IPS-NIHi11 (cell line): Measurements from ENCODE around the gene PLA2G5.
A peak's percentile ranks its signal among the peaks of the same experiment; 100 is the strongest.

ENCODE experiments used
- DNase-seq: peaks from one replicate; pipeline ENCODE4 v3.0.0; 2012; ENCODE audit warnings: mixed read lengths, low spot score

The PLA2G5 gene

GRCh38 chr1:20068722-20069121 is 1.3 kb upstream of the PLA2G5 start:
- no peak for DNase-seq

- DNase-seq: no peak
These were observed 363 bp downstream of the PLA2G5 start for GRCh38 chr1:20070357-20070756.

- DNase-seq: no peak
These were observed 1.4 kb downstream of the PLA2G5 start for GRCh38 chr1:20071416-20071815.

GRCh38 chr1:20072771-20073170 is 2.8 kb downstream of the PLA2G5 start:
- DNase-seq: no peak

GRCh38 chr1:20073256-20073655 is 3.3 kb downstream of the PLA2G5 start:
- DNase-seq: no peak

- DNase-seq: no peak
These were observed 4.2 kb downstream of the PLA2G5 start for GRCh38 chr1:20074055-20074724.

GRCh38 chr1:20074725-20075171 is 4.8 kb downstream of the PLA2G5 start:
- DNase-seq: no peak

- DNase-seq: no peak
These were observed 5.4 kb downstream of the PLA2G5 start for GRCh38 chr1:20075345-20075744.

- DNase-seq: no peak
These were observed 6.2 kb downstream of the PLA2G5 start for GRCh38 chr1:20076223-20076622.

- no peak for DNase-seq
These were observed 6.9 kb downstream of the PLA2G5 start for GRCh38 chr1:20076710-20077461.

GRCh38 chr1:20078171-20078651 is 8.2 kb downstream of the PLA2G5 start:
- DNase-seq: no peak

- DNase-seq: no peak
These were observed 8.7 kb downstream of the PLA2G5 start for GRCh38 chr1:20078711-20079110.

- DNase-seq: no peak
These were observed 9.8 kb downstream of the PLA2G5 start for GRCh38 chr1:20079661-20080305.

- DNase-seq: no peak
These were observed 10.7 kb downstream of the PLA2G5 start for GRCh38 chr1:20080441-20081352.

GRCh38 chr1:20081353-20081810 is 11.4 kb downstream of the PLA2G5 start:
- no peak for DNase-seq

GRCh38 chr1:20082772-20083171 is 12.8 kb downstream of the PLA2G5 start:
- DNase-seq: no peak

GRCh38 chr1:20083178-20083944 is 13.4 kb downstream of the PLA2G5 start:
- no peak for DNase-seq

- no peak for DNase-seq
These were observed 16.8 kb downstream of the PLA2G5 start for GRCh38 chr1:20086800-20087199.

GRCh38 chr1:20087668-20088067 is 17.7 kb downstream of the PLA2G5 start:
- peak; percentile 45 for DNase-seq

GRCh38 chr1:20089328-20090077 is 19.5 kb downstream of the PLA2G5 start:
- DNase-seq: peak; percentile 57
